ENCODE measurements around the gene FSIP1.

FSIP1 gene

DNA sequence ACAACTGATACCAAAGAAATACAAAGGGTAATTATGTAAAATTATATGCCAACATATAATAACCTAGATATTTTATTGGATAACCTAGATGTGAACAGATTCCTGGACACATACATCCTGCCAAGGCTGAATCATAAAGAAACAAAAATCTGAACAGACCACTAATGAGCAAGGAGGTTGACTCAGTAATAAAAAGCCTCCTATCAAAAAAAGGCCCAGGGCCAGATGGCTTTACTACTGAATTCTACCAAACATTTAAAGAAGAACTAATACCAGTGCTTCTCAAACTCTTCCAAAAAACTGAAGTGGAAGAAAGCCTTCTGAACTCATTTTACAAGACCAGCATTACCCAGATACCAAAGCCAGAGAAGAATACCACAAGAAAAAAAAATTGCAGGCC lies 169.4 kb downstream of the FSIP1 start:
- no peak for DNase-seq

DNA sequence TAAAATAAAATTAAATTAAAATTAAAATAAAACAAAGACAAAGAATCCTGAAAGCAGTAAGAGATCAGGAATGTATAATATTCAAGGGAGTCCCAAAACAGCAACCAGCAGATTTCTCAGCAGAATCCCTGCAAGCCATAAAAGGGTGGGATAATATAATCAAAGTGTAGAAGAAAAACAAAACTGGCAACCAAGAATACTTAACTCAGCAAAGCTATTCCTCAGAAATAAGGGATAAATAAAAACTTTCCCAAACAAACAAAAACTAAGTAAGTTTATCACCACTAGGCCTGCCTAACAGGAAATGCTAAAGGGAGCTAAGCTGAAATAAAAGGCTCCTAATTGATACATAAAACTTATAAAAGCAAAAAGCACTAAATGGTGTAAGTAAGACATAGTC lies 172.0 kb downstream of the FSIP1 start:
- no peak for DNase-seq

DNA sequence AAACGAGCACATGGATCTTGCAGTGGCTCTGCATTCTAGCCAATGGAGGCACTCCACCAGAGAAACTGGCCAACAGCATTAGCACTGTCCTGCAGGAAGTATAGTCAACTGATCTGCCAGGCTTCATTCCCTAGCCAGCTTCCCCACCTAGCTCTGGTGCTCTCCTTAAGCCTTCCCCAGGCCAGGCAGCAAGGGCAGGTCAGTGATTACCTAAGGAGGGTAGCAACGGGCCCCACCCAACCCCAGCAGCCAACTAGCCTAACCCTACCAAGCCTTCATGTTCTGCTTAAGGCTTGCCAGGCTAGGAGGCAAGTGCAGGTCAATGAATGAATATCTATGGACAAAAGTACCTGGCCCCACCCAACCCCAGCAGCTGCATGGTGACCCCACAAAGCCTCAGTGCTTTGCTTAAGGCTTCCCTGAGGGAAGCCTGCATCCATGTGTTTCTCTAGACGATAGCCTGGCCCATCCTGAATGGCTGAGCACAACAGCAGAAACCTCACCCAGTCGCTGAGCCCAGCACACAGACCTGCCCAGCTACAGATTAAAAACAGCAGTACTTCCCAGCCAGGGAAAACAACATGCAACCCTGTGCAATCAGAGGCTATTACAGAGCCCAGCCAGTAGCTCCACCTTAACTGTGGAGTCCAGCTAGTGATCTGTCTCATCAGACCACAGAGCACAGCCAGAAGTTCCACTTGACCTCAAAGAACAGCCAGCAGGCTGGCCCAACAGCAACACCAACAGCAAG lies 173.3 kb downstream of the FSIP1 start:
- DNase-seq: no peak

DNA sequence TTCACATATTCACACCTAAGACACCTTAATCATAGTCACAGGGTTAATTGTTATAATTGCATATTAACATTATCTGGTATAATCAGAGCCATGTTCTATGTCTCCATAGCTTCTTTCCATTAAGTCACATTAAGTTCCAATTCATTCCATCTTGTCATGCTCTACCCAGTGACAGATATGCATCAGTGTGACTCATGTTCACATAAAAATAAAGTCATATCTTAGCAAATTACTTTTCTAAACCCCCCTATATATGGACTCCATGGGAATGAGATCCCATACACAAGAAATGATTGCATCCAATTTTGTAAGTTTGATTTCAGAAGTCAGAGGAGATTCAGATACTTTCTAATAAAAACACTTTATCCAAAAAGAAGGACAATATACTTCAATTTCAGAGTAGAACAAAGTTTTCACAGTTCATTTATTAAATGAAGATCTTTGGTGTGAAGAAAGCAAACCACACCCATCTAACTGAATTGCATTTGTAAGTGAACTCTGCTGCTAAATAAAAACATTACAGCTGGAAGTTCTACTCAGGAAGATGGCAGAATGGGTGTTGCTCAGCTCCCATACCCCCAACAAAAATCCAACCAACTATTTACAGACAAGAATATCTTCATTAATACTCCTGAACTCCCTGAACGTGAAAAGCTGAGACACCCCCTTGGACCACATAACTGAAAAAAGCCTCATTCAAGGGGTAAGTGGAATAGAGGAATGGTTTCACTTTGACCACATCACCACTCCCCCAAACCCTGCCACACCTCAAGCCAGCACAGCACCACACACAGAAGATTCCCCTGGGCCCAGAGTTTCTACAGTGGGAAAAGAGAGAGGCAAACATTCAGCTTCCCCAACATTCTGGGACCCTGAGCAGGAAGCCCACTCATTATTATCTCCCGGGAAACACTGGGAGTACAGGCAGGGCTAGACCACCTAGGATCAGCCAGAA lies 174.2 kb downstream of the FSIP1 start:
- DNase-seq: no peak

DNA sequence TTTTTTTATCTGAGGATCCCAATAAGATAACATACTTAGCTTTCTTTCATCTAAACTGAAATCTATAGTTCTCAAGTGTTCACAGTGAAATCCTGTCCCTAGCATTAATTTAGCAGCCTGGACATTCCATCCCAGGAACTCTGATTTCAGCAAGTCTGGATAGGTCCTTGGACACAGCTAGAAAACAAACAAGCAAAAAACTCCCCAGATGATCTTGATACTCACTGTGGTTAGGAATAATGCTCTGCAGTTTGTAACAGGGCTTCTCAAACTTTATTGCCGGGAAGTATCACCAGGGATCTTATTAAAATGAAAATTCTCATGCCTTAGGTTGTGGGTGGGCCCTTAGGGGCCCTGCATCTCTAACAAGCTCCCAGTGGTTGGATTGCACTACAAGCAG lies 177.5 kb downstream of the FSIP1 start:
- DNase-seq: no peak

DNA sequence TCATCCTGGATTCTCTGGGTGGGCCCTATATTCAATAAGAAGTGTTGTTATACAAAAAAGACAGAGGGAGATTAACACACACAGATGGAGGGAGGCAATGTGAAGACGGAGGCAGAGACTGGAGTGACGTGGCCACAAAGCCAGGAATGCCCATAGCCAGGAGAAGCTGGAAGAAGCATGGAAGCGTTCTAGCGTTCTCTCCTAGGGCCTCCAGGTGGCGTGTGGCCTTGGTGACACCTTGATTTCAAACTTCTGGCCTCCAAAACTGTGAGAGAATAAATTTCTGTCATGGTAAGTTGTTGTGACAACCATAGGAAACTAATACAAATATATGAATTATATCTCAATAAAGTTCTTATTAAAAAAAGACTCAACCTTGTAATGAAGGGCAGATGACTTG lies 180.5 kb downstream of the FSIP1 start:
- DNase-seq: no peak

DNA sequence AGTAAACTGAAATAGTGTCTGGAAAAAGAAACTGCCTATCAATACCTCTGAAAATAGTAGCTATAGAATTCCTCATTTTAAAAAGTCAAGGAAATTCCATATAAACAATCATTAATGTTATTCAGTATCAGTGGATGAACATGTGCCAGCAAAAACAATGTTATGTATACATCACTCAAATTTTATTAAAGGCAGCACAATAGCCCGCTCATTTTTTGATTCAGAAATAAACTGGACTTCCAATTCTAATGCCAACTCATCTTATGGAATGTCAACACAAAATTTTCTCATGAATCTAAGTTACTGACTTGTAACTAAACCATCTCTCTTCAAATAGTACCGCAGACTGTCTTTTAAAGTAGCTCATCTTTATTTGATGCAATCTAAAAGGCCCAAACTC lies 182.8 kb downstream of the FSIP1 start:
- DNase-seq: no peak

DNA sequence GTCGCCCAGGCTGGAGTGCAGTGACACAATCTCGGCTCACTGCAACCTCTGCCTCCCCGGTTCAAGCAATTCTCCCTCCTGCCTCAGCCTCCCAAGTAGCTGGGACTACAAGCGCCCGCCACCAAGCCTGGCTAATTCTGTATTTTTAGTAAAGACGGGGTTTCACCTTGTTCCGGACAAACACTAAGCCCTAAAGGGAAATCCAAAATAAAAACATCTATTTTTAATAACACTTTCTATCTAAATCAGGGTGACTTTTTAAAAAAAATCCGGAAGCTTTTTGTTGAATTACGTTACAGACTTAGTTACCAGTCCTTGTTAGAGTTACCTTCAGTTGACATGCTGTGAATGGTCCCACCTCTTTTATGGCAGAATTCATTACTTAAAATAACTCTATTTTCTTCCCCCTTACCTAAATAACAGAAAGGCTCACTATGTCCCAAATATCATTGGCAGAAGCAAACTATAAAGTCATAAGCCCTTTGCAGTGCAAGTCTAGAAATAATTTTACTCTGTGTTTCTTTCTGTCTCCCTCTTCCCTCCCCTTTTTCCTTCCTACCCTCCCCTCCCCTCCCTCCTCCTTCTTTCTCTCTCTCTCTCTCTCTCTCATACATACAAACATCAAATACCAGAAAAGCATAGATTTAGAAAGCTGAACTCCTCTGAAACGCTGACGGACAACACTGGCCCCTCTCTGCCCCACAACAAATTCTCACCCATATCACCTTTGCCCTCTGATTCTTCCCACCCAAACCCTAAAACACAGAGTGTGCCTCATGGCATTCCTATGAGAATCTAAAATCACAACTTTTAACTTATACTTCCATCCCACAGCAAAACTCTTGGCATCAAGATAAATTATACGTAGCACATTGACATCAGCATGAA lies 183.4 kb downstream of the FSIP1 start:
- no peak for DNase-seq

DNA sequence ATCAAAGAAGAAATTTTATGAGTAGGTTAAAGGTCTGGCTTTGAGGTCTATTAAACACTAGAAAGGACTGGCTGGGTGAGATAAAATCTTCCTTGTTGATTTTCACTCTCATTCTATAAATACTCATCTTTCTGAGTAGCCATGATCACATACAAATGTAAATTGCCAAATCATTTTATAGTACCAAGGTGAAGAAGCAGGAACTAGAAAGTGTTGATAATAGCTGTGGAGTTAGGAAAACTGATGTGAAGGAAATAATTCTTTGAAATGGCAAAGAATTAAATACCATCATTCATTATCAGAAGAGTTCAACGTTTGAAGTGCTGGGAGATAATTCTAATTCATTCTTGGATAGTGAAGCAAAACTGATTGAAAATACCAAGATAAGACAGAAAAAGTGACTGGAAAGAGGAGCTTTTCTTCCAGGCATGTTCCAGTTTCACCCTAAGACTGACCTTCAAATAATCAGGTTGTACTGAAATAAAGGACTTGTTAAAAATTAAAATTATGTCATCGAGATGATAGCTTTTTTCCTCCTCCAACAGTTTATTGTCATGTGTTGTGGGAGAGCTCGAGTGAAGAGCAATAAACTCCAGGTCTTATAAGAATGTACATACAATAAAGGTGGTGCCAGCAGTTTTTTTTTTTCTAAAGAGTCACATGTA lies 184.3 kb downstream of the FSIP1 start:
- DNase-seq: no peak

DNA sequence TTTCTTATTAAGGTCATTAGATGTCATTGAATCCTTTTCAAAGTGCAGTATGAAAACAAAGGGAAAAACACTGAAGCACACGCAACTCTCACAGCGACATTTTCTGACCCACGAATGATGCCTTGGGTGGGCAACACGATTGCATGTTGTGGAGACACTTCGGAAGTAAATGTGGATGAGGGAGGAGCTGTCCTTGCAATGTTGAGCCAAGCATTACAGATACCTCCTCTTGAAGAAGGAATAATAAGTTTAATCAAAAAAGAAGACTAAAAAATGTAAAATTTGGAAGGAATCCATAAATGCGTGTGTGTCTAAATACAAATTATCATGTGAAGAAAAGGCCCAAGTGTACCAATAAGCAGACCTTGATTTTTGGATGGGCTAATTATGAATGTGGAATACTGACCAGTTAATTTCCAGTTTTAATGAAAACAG lies 184.9 kb downstream of the FSIP1 start:
- no peak for DNase-seq

DNA sequence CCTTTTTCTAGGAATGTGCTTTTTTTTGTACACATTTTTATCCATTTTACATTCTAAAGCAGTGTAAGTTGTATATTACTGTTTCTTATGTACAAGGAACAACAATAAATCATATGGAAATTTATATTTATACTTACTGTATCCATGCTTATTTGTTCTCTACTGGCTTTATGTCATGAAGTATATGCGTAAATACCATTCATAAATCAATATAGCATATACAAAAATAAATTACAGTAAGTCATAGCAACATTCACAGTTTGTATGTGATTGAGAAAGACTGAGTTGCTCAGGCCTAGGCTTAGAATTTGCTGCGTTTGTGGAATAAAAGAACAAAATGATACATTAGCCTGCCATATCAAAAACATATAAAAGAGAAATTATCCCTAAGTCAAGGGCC lies 185.3 kb downstream of the FSIP1 start:
- DNase-seq: no peak

DNA sequence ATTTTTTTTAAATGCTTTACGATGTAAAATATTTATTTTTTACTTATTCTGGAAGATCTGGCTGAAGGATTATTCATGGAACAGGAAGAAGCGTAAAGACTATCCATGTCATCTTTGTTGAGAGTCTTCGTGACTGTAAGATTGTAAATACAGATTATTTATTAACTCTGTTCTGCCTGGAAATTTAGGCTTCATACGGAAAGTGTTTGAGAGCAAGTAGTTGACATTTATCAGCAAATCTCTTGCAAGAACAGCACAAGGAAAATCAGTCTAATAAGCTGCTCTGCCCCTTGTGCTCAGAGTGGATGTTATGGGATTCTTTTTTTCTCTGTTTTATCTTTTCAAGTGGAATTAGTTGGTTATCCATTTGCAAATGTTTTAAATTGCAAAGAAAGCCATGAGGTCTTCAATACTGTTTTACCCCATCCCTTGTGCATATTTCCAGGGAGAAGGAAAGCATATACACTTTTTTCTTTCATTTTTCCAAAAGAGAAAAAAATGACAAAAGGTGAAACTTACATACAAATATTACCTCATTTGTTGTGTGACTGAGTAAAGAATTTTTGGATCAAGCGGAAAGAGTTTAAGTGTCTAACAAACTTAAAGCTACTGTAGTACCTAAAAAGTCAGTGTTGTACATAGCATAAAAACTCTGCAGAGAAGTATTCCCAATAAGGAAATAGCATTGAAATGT lies 186.1 kb downstream of the FSIP1 start:
- DNase-seq: no peak

DNA sequence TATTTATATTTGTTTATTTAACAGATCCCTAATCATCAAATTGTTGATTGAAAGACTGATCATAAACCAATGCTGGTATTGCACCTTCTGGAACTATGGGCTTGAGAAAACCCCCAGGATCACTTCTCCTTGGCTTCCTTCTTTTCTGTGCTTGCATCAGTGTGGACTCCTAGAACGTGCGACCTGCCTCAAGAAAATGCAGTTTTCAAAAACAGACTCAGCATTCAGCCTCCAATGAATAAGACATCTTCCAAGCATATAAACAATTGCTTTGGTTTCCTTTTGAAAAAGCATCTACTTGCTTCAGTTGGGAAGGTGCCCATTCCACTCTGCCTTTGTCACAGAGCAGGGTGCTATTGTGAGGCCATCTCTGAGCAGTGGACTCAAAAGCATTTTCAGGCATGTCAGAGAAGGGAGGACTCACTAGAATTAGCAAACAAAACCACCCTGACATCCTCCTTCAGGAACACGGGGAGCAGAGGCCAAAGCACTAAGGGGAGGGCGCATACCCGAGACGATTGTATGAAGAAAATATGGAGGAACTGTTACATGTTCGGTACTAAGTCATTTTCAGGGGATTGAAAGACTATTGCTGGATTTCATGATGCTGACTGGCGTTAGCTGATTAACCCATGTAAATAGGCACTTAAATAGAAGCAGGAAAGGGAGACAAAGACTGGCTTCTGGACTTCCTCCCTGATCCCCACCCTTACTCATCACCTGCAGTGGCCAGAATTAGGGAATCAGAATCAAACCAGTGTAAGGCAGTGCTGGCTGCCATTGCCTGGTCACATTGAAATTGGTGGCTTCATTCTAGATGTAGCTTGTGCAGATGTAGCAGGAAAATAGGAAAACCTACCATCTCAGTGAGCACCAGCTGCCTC lies 187.1 kb downstream of the FSIP1 start:
- DNase-seq: no peak

DNA sequence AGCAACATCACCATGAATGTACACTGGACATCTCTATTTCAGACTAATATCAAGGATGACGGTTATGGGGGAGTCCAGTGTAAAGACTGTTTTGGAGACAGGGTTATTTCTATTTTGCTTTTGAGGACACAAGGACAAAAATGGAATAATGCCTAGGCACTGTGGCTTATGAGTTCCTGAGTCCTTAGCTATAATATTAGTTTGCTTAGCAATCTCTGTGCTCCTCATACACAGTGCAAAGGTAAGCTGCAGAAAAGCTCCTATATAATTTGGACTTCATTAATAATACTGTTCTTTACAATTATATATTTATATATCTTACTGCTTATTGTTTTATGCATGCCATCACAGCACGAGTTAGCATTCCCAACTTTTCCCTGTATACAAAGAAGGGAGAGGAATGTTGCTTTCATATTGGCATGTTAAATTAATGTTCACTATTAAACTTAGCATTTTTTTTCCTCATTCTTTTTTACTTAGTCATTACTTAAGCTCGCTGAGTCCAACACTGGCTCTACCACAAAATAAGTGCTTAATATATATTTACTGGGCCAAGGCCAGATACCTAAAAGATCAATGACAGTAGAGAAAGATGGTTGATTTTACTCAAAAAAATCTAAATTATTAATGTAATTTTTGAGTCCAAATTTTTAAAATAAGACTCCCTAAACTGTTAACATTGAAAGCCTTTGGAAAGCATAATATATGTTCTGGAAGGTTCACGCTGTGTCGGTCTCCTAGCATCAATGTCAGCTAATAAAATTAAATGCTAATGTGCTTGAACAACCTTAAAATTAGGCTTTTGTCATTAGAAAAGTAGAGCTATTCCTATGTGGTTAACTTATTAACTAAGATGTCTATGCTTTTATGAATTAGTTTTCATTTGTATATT lies 187.9 kb downstream of the FSIP1 start:
- no peak for DNase-seq

DNA sequence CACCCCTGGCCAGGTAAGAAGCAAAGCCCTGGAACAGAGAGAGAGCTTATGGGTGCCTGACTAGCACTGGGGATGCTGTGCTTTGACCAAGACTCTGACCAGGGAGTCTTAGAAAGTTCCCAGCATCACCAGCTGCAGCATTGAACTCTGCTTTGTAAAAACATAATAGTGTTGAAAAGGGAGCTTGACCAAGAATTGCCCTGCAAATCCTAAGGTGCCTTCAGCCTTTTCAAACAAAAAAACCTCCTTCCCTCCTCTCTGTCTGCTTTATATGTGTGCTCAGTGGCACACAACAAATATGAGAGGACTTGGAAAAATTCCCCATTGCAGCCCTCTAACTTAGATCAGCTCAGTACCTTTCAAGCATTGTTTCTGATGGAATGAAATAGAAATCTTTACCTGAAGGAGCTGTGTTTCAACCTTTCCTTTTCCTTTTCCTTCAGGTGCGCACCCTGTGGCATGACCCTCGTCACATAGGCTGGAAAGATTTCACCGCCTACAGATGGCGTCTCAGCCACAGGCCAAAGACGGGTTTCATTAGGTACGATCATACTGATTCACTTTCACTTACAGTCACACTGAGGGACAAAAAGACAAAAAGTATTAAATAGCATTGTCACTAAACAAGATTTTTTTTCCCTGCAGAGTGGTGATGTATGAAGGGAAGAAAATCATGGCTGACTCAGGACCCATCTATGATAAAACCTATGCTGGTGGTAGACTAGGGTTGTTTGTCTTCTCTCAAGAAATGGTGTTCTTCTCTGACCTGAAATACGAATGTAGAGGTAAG lies 188.8 kb downstream of the FSIP1 start:
- peak; percentile 63 for DNase-seq

DNA sequence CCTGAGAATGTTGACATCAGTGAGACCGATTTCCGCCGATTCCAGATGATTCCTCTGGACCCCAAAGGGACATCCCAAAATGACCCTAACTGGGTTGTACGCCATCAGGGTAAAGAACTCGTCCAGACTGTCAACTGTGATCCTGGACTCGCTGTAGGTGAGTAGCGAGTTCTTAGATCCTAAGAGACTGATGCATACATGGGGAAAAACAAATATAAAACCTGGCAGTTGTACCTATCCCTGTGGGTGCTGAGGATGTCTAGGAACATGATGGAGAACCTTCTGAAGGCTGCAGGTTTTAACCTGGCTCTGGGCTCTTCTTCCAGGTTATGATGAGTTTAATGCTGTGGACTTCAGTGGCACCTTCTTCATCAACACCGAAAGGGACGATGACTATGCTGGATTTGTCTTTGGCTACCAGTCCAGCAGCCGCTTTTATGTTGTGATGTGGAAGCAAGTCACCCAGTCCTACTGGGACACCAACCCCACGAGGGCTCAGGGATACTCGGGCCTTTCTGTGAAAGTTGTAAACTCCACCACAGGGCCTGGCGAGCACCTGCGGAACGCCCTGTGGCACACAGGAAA lies 189.5 kb downstream of the FSIP1 start:
- DNase-seq: no peak

DNA sequence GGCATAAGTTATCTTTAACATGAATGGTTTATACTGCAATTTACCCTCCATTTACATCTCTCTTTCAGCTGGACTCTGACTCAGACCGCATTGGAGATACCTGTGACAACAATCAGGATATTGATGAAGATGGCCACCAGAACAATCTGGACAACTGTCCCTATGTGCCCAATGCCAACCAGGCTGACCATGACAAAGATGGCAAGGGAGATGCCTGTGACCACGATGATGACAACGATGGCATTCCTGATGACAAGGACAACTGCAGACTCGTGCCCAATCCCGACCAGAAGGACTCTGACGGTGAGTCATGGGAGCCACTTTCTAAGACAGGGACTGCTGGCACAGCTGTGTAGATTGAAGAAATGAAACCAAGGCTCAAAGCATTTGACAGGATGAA lies 190.1 kb downstream of the FSIP1 start:
- no peak for DNase-seq

DNA sequence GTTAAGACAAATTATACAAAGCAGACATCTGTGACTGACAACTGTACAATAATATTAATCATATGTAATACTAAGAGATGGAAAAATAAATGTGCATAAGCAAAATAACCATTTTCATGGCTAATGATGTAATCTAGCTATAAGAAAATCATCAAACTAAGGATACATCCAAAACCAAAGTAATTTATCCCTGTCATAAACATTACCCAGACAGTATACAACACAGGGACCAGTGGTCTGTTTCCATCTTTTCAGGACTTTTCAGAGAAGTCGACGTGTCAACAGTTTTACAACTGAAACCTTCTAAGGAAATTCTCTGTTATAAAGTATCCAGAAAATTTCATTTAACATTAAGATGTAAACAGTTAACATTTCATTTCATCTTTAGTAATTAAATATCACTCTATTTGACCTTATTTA lies 190.7 kb downstream of the FSIP1 start:
- DNase-seq: no peak

Measured in CD4-positive, alpha-beta T cell treated with Interleukin-21 for 1 hour (primary cell).